OCI-LY1 (cell line): ENCODE measurements around the gene ARHGAP25.

Experiments used
- H2AFZ ChIP-seq: fragments of 200-600 bp; sonication (generic), shearing (Covaris generic); 2 replicates; pipeline ENCODE4 v1.6.0; 2014; ENCODE audit warnings: antibody characterized with exemption, mild to moderate bottlenecking, low read length
- H3F3A ChIP-seq: fragments of 200-600 bp; sonication (generic), shearing (Covaris generic); 2 replicates; pipeline ENCODE4 v1.6.0; 2014; ENCODE audit warnings: mild to moderate bottlenecking, antibody characterized with exemption, low read length, moderate library complexity; ENCODE audit not compliant: insufficient read depth
- H3K27ac ChIP-seq: fragments of 200-600 bp; sonication (generic); 2 replicates; pipeline ENCODE4 v1.5.1; 2014; ENCODE audit warnings: low read length, mixed run types, mild to moderate bottlenecking, low read depth; ENCODE audit not compliant: poor library complexity, severe bottlenecking
- H3K27me3 ChIP-seq: fragments of 200-600 bp; sonication (generic); 2 replicates; pipeline ENCODE4 v1.6.0; 2014; ENCODE audit warnings: antibody characterized with exemption, mild to moderate bottlenecking, low read length, moderate library complexity; ENCODE audit not compliant: insufficient read depth
- H3K36me3 ChIP-seq: fragments of 200-600 bp; sonication (generic); 2 replicates; pipeline ENCODE4 v1.6.1; 2014; ENCODE audit warnings: mild to moderate bottlenecking, antibody characterized with exemption, low read length, moderate library complexity, mixed read lengths; ENCODE audit not compliant: insufficient read depth
- H3K4me1 ChIP-seq: fragments of 200-600 bp; sonication (generic); 2 replicates; pipeline ENCODE4 v1.5.1; 2014; ENCODE audit warnings: mild to moderate bottlenecking, low read length, moderate library complexity; ENCODE audit not compliant: insufficient read depth, severe bottlenecking
- H3K4me2 ChIP-seq: fragments of 200-600 bp; sonication (generic), shearing (Covaris generic); 2 replicates; pipeline ENCODE4 v1.6.1; 2014; ENCODE audit warnings: low read length
- H3K4me3 ChIP-seq: fragments of 200-600 bp; sonication (generic); 2 replicates; pipeline ENCODE4 v1.5.1; 2014; ENCODE audit warnings: low read length, low read depth, mild to moderate bottlenecking, mixed read lengths; ENCODE audit not compliant: poor library complexity, severe bottlenecking
- H3K79me2 ChIP-seq: fragments of 200-600 bp; shearing (Covaris generic); 2 replicates; pipeline ENCODE4 v1.6.1; 2016; ENCODE audit warnings: mixed run types, low read length, mixed read lengths; ENCODE audit not compliant: insufficient read depth
- H3K9ac ChIP-seq: fragments of 200-600 bp; sonication (generic), shearing (Covaris generic); 2 replicates; pipeline ENCODE4 v1.6.1; 2014; ENCODE audit warnings: mild to moderate bottlenecking, low read length, mixed read lengths
- H3K9me2 ChIP-seq: fragments of 200-600 bp; sonication (generic), shearing (Covaris generic); 2 replicates; pipeline ENCODE4 v1.6.1; 2014; ENCODE audit warnings: low read depth, mild to moderate bottlenecking, low read length, mixed read lengths
- H3K9me3 ChIP-seq: fragments of 200-600 bp; shearing (Covaris generic); 2 replicates; pipeline ENCODE4 v1.6.1; 2014; ENCODE audit warnings: low read length, mixed read lengths
- H4K20me1 ChIP-seq: fragments of 200-600 bp; sonication (generic), shearing (Covaris generic); 2 replicates; pipeline ENCODE4 v1.6.0; 2016; ENCODE audit warnings: mild to moderate bottlenecking, low read length; ENCODE audit not compliant: insufficient read depth
- EZH2 ChIP-seq: fragments of 200-600 bp; sonication (generic), shearing (Covaris generic); IDR thresholded peaks from 2 replicates; pipeline ENCODE4 v1.8.0; 2017; ENCODE audit warnings: borderline replicate concordance, mixed run types, mild to moderate bottlenecking, antibody characterized with exemption, low read length, moderate library complexity, mixed read lengths
- TF ChIP-seq, protein P1 (sequence below): fragments of 200-600 bp; sonication (generic), shearing (Covaris generic); IDR thresholded peaks from 2 replicates; pipeline ENCODE4 v1.5.1; 2017; ENCODE audit warnings: mild to moderate bottlenecking, antibody characterized with exemption, low read length, moderate library complexity, mixed read lengths

Gene ARHGAP25

DNA sequence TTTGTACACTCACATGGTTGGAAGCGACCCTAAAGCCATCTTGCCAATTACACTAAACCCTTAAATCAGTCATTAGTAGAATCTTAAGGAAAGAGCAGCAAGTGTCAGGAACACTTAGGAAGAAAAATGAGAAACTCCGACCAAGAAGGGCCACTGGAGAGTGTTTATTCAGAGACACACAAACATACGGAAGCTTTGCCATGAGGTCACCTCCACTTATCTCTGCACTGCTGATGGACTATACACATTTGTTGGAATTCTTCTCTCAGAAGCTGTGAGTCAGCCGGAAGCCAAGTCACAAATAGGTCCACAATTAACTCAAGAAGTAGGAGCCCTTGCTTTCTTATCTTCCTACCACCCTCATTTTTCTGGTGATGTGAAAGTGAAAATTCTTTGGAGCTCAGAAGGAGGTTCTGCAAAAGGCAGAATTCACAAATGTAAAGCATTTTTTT, 115.0 kb downstream of the ARHGAP25 start:
- no peaks in the 10 kb centered on the region for H4K20me1 ChIP-seq
- H3K79me2 ChIP-seq, result no peaks in the 10 kb centered on the region
- H3K4me1 ChIP-seq, result peaks cover 3% of the 10 kb centered on the region
- no peak overlapping the region for H3K27ac ChIP-seq
- H3F3A ChIP-seq, result no peaks in the 10 kb centered on the region
- H2AFZ ChIP-seq, result no peak overlapping the region
- no peaks in the 10 kb centered on the region for H3K9me3 ChIP-seq
- H3K27me3 ChIP-seq, result no peaks in the 10 kb centered on the region
- H3K4me2 ChIP-seq, result no peak overlapping the region
- H3K9me2 ChIP-seq, result no peaks in the 10 kb centered on the region
- no peak for TF ChIP-seq EZH2
- TF ChIP-seq, protein P1, sequence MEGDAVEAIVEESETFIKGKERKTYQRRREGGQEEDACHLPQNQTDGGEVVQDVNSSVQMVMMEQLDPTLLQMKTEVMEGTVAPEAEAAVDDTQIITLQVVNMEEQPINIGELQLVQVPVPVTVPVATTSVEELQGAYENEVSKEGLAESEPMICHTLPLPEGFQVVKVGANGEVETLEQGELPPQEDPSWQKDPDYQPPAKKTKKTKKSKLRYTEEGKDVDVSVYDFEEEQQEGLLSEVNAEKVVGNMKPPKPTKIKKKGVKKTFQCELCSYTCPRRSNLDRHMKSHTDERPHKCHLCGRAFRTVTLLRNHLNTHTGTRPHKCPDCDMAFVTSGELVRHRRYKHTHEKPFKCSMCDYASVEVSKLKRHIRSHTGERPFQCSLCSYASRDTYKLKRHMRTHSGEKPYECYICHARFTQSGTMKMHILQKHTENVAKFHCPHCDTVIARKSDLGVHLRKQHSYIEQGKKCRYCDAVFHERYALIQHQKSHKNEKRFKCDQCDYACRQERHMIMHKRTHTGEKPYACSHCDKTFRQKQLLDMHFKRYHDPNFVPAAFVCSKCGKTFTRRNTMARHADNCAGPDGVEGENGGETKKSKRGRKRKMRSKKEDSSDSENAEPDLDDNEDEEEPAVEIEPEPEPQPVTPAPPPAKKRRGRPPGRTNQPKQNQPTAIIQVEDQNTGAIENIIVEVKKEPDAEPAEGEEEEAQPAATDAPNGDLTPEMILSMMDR, result no peak
- H3K9ac ChIP-seq, result no peak overlapping the region
- H3K4me3 ChIP-seq, result no peak overlapping the region
- no peaks in the 10 kb centered on the region for H3K36me3 ChIP-seq

DNA sequence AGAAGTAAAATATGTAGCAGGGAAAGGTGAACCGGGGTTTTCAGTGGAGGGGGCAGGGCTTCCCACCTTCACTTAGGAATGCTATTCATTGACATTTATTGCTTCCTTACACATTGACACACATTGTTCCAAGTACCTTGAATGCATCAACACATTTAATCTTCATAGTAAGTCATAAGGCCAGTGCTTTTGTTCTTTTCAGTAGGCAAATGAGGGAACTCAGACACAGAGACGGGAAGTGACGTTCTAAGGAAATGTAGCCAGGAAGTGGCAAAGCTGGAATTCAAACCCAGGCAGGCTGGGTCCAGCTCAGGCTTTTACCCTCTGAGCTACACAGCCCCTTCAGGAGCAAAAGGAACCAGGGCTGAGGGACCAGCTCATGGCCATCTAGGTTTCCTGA, 115.9 kb downstream of the ARHGAP25 start:
- Histone ChIP-seq H3K36me3 (no peaks in the 10 kb centered on the region), H3K79me2 (no peaks in the 10 kb centered on the region), H3K9me2 (no peaks in the 10 kb centered on the region), H2AFZ (no peak overlapping the region), H3F3A (no peaks in the 10 kb centered on the region), H3K4me3 (no peak overlapping the region), H3K9ac (no peak overlapping the region), H3K27ac (no peak overlapping the region), H4K20me1 (no peaks in the 10 kb centered on the region), H3K4me1 (peaks cover 3% of the 10 kb centered on the region), H3K9me3 (no peaks in the 10 kb centered on the region), H3K27me3 (no peaks in the 10 kb centered on the region), H3K4me2 (no peak overlapping the region)
- TF ChIP-seq, protein P1, result no peak
- TF ChIP-seq EZH2, result no peak

DNA sequence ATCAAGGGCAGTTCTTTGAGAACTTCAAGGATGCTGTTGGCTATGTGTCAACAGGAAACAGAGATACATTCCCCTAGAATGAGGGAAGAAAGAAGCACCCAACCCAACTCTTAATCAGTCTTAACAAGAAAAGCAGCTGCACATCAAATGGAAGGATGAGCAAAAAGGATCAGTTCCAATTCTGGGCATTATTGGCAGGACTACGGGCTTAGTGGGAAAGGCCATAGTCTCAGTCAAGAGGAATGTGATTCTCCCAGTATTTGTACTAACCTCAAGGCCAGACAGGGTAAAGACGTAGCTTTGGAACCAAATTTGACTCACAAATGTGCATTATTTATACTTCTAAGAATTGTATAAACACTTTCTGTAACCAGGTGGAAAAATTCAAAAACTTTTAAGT, 118.4 kb downstream of the ARHGAP25 start:
- Histone ChIP-seq H3F3A (no peaks in the 10 kb centered on the region), H3K4me1 (peaks cover 3% of the 10 kb centered on the region), H3K4me2 (no peak overlapping the region), H3K27ac (no peak overlapping the region), H2AFZ (no peak overlapping the region), H3K27me3 (no peaks in the 10 kb centered on the region), H3K9ac (no peak overlapping the region), H4K20me1 (no peaks in the 10 kb centered on the region), H3K9me3 (no peaks in the 10 kb centered on the region), H3K4me3 (no peak overlapping the region), H3K79me2 (no peaks in the 10 kb centered on the region), H3K36me3 (no peaks in the 10 kb centered on the region), H3K9me2 (no peaks in the 10 kb centered on the region)
- TF ChIP-seq, protein P1, result no peak
- no peak for TF ChIP-seq EZH2
